ENCODE data around the gene ATAD3C. TPM values are rescaled to one million over a fixed set of nuclear protein-coding genes. Genes with fewer than 3 reads are reported as not detected.
"Not testable (repeated sequence)": the region's sequence is repeated elsewhere in the genome, so short reads cannot be mapped to it uniquely, and the experiment has no call there.

The ATAD3C gene
- total and polyA plus RNA-seq, 2 experiments from 2014 or later, result 0.45 to 1.3 TPM

GRCh38 chr1:1468196-1468985 is 18.9 kb downstream of the ATAD3C start:
- H3K4me1 ChIP-seq (ENCODE audit: insufficient read depth); H3K36me3 Mint-ChIP-seq (ENCODE audit: low read depth); H3K9me2 ChIP-seq (ENCODE audit: insufficient read depth); H4K20me1 ChIP-seq (replicated peaks; ENCODE audit: insufficient read depth); H3K9me3 Mint-ChIP-seq; H3K27ac Mint-ChIP-seq; H3K4me2 ChIP-seq; H3K4me3 ChIP-seq; H3K4me3 Mint-ChIP-seq; H2AFZ ChIP-seq; DNase-seq (ENCODE audit: low spot score); ATAC-seq; H3K4me1 Mint-ChIP-seq; H3K36me3 ChIP-seq (ENCODE audit: insufficient read depth); H3K27ac ChIP-seq (ENCODE audit: low read depth); H3K27me3 ChIP-seq (ENCODE audit: insufficient read depth): not testable (repeated sequence)
- H3F3A ChIP-seq (replicated peaks; ENCODE audit: low read depth), result peaks cover 13% of the 10 kb centered on the region
- peaks cover 11% of the 10 kb centered on the region for H3K79me2 ChIP-seq (replicated peaks; ENCODE audit: insufficient read depth)
- peaks cover 12% of the 10 kb centered on the region for H3K27me3 Mint-ChIP-seq (ENCODE audit: insufficient read depth, low read depth, poor library complexity)

- peak overlapping the region; percentile 94 for H3K4me3 Mint-ChIP-seq
- Histone ChIP-seq H3K9me2 (ENCODE audit: insufficient read depth) (no peaks in the 10 kb centered on the region), H3K79me2 (replicated peaks; ENCODE audit: insufficient read depth) (peaks cover 24% of the 10 kb centered on the region), H3K27me3 (ENCODE audit: insufficient read depth) (no peaks in the 10 kb centered on the region), H3K36me3 (ENCODE audit: insufficient read depth) (no peaks in the 10 kb centered on the region), H3K4me3 (peak overlapping the region; percentile 83), H4K20me1 (replicated peaks; ENCODE audit: insufficient read depth) (peaks cover 9% of the 10 kb centered on the region), H3K27ac (ENCODE audit: low read depth) (peak overlapping the region; percentile 84), H3K4me1 (ENCODE audit: insufficient read depth) (0 out of 2 replicates have a peak, but pooled peaks cover 3% of the 10 kb centered on the region), H3F3A (replicated peaks; ENCODE audit: low read depth) (peaks cover 18% of the 10 kb centered on the region), H2AFZ (peak overlapping the region; percentile 95; the same call in 1 of the 2 replicates), H3K4me2 (peak overlapping the region; percentile 93)
- peak; percentile 26 for ATAC-seq
- no peaks in the 10 kb centered on the region for H3K9me3 Mint-ChIP-seq
- DNase-seq (ENCODE audit: low spot score), result peak; percentile 49
- H3K27me3 Mint-ChIP-seq (ENCODE audit: insufficient read depth, low read depth, poor library complexity), result peaks cover 9% of the 10 kb centered on the region
- H3K27ac Mint-ChIP-seq, result peak overlapping the region; percentile 97
- peaks cover 3% of the 10 kb centered on the region; the same call in 2 of the 3 replicates for H3K36me3 Mint-ChIP-seq (ENCODE audit: low read depth)
- peaks cover 8% of the 10 kb centered on the region for H3K4me1 Mint-ChIP-seq
- TF ChIP-seq CTCF (conservative IDR thresholded peaks at IDR 0.05; ENCODE audit: low read depth in 2 of 2) (no peak), CREB1 (CRISPR knock-in tag; IDR thresholded peaks at IDR 0.05; ENCODE audit: low read depth) (no peak), EZH2phosphoT487 (IDR thresholded peaks at IDR 0.05; ENCODE audit: unreplicated experiment) (no peak), STAT1 (IDR thresholded peaks at IDR 0.05; ENCODE audit: unreplicated experiment) (no peak), ZNF331 (CRISPR knock-in tag; IDR thresholded peaks at IDR 0.05; ENCODE audit: low read depth) (no peak), NANOG (IDR thresholded peaks at IDR 0.05; ENCODE audit: borderline replicate concordance) (no peak), ZNF462 (CRISPR knock-in tag; IDR thresholded peaks at IDR 0.05) (no peak), JUNB (IDR thresholded peaks at IDR 0.05; ENCODE audit: unreplicated experiment) (no peak), EZH2 (IDR thresholded peaks at IDR 0.05; ENCODE audit: low read depth, unreplicated experiment) (no peak), ETS1 (IDR thresholded peaks at IDR 0.05) (no peak)
Observed at GRCh38 chr1:1470626-1471388, 21.3 kb downstream of the ATAD3C start.

Measured in GM23338 (cell line).